Measurements from ENCODE around the gene MACF1. TPM values are rescaled to one million over a fixed set of nuclear protein-coding genes. Genes with fewer than 3 reads are reported as not detected.

MACF1 gene
- total and polyA plus RNA-seq, 8 donors: 49.8 to 161 (median 89.1) TPM

DNA sequence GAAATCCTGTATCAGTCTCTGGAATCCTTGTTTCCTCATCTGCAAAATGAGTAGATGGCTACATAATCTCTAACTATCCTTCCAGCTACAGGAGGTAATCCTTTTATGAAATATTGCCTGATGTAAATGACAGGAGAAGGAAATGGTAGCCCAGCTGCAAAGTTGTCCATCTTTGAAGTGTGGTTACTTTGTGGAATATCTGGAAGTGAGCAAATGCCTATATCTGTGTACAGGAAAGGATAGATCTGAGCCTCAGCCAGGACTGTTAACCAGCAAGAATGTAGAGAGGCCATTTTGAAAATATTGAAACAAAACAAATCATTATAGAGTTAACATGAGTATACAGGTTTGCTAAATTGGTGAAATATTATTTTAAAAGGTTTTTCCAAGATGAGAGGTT, 212.1 kb downstream of the MACF1 start:
- FAIRE-seq (no peak), ATAC-seq (no peak), DNase-seq (no peak)
- peaks cover 3 to 25% (median 24%) of the 10 kb centered on the region in 3 donors for H3K4me1 ChIP-seq
- H3K4me3 ChIP-seq: no peak overlapping the region
- H3K27ac ChIP-seq: no peak overlapping the region
- TF ChIP-seq, protein P1, sequence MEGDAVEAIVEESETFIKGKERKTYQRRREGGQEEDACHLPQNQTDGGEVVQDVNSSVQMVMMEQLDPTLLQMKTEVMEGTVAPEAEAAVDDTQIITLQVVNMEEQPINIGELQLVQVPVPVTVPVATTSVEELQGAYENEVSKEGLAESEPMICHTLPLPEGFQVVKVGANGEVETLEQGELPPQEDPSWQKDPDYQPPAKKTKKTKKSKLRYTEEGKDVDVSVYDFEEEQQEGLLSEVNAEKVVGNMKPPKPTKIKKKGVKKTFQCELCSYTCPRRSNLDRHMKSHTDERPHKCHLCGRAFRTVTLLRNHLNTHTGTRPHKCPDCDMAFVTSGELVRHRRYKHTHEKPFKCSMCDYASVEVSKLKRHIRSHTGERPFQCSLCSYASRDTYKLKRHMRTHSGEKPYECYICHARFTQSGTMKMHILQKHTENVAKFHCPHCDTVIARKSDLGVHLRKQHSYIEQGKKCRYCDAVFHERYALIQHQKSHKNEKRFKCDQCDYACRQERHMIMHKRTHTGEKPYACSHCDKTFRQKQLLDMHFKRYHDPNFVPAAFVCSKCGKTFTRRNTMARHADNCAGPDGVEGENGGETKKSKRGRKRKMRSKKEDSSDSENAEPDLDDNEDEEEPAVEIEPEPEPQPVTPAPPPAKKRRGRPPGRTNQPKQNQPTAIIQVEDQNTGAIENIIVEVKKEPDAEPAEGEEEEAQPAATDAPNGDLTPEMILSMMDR (IDR thresholded peaks at IDR 0.05): no peak
- H3K9me3 ChIP-seq: no peaks in the 10 kb centered on the region
- intact Hi-C loops (cut with DNase I): no loop called here
- no peaks in the 10 kb centered on the region for H3K27me3 ChIP-seq
- H3K36me3 ChIP-seq: no peaks in the 10 kb centered on the region

DNA sequence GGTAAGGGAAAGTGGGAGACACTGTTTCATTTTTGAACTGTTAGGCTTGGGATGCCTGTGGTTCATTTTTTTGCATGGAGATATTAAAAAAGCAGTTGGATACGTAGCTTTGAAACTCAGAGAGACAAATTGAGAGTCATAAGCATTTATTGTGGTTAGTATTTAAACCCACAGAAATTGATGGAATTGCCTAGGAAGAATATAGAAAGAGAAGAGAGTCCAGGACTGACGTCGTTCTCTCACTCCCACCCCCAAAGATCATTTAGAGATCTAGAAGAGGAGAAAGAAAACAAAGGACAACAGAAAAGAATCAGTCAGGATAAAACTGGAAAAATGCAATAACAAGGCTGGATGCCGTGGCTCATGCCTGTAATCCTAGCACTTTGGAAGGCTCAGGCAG, 213.7 kb downstream of the MACF1 start:
- TF ChIP-seq, protein P1 (IDR thresholded peaks at IDR 0.05): no peak
- Histone ChIP-seq H3K4me3 (no peak overlapping the region), H3K9me3 (no peaks in the 10 kb centered on the region), H3K27ac (no peak overlapping the region), H3K4me1 (peaks cover 0 to 20% (median 16%) of the 10 kb centered on the region in 3 donors), H3K36me3 (peaks cover 0 to 9% (median 0%) of the 10 kb centered on the region in 3 donors), H3K27me3 (no peaks in the 10 kb centered on the region)
- no peak for FAIRE-seq
- no peak for ATAC-seq
- WGBS, 2 donors: 87 to 94% methylated on average over 4 of the region's 4 CpGs
- DNase-seq: no peak
- intact Hi-C loops (cut with DNase I): no loop called here

DNA sequence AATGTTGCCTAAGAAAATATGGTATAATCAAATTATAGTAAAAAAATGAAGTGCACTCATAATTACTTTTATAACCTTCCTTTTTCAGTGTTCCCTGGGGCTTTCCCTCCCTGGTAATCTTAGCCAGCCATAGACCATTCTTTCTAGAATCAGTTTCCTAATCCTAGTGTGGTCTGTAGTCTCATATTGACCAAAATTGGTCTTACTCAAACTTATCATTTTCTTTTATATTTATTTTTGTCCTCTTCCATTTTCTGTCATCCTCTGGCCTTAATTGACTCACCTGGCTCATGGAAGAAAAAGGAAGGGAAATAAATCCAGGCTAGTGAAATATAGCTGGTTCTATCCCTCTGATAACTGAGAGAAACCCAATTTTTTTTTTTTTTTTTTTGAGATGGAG, 216.0 kb downstream of the MACF1 start:
- Histone ChIP-seq H3K27me3 (no peaks in the 10 kb centered on the region), H3K4me1 (peaks cover 0 to 12% (median 5%) of the 10 kb centered on the region in 3 donors), H3K4me3 (no peak overlapping the region), H3K9me3 (no peaks in the 10 kb centered on the region), H3K27ac (no peak overlapping the region), H3K36me3 (peaks cover 4 to 22% (median 9%) of the 10 kb centered on the region in 3 donors)
- DNase-seq (no peak), ATAC-seq (no peak), FAIRE-seq (no peak)
- TF ChIP-seq, protein P1 (IDR thresholded peaks at IDR 0.05): no peak
- intact Hi-C loops (cut with DNase I): no loop called here

DNA sequence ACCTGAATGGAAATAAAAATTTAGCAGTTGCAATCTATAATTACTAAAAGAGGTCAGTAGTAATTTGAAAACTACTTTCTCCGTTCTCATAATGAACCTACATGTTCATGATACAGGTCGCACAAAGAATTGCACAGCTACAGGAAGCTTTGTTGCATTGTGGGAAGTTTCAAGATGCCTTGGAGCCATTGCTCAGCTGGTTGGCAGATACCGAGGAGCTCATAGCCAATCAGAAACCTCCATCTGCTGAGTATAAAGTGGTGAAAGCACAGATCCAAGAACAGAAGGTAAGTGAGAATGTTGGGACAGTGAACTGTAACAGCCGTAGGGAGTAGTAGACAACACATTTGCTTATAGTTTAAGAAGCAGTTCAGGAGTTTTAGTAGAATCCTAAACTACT, 218.1 kb downstream of the MACF1 start:
- FAIRE-seq (no peak), ATAC-seq (no peak), DNase-seq (no peak)
- TF ChIP-seq, protein P1 (IDR thresholded peaks at IDR 0.05): no peak
- no peak overlapping the region for H3K4me3 ChIP-seq
- H3K9me3 ChIP-seq: no peaks in the 10 kb centered on the region
- H3K4me1 ChIP-seq: no peaks in the 10 kb centered on the region
- H3K27ac ChIP-seq: no peak overlapping the region
- peaks cover 4 to 27% (median 9%) of the 10 kb centered on the region in 3 donors for H3K36me3 ChIP-seq
- intact Hi-C loops (cut with DNase I): no loop called here
- no peaks in the 10 kb centered on the region for H3K27me3 ChIP-seq
- WGBS, 2 donors: 93 to 97% methylated on average over 4 of the region's 4 CpGs

DNA sequence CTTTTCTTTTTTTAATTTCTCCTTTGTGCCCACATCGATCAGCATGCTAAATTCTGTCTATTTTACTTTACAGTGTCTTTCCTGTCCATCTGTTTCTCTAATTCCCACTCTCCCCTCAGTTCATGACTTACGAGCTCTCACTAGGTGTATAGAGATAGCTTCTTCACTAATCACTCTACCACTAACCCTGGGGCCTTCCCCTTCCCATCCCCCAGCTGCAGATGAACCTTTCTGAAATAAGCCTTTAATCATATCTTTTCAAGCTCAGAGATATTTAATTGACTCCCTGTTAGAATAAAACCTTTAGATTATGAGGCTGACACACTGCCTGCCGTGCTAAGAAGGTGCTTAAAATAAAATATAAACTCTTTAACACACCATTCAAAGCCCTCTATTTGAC, 220.7 kb downstream of the MACF1 start:
- ATAC-seq (no peak), FAIRE-seq (no peak), DNase-seq (no peak)
- H3K36me3 ChIP-seq: peaks cover 4 to 45% (median 29%) of the 10 kb centered on the region in 3 donors
- H3K9me3 ChIP-seq: no peaks in the 10 kb centered on the region
- H3K4me3 ChIP-seq: no peak overlapping the region
- no peak overlapping the region for H3K27ac ChIP-seq
- intact Hi-C loops (cut with DNase I): no loop called here
- H3K4me1 ChIP-seq: no peaks in the 10 kb centered on the region
- H3K27me3 ChIP-seq: no peaks in the 10 kb centered on the region
- WGBS, 2 donors: 92 to 93% methylated on average over 3 of the region's 3 CpGs
- TF ChIP-seq, protein P1 (IDR thresholded peaks at IDR 0.05): no peak

Data from pancreas (tissue), 10 donors.